GM12892 (cell line): Measurements from ENCODE around the gene ZBTB7C.

Experiments
- POLR2A ChIP-seq: IDR thresholded peaks from 2 replicates; pipeline ENCODE4 v1.6.1; 2011; ENCODE audit warnings: low read depth, low read length, control low read depth
- POLR2AphosphoS5 ChIP-seq: IDR thresholded peaks from 2 replicates; pipeline ENCODE4 v1.6.1; 2011; ENCODE audit warnings: low read depth, low read length, control low read depth

DNA sequence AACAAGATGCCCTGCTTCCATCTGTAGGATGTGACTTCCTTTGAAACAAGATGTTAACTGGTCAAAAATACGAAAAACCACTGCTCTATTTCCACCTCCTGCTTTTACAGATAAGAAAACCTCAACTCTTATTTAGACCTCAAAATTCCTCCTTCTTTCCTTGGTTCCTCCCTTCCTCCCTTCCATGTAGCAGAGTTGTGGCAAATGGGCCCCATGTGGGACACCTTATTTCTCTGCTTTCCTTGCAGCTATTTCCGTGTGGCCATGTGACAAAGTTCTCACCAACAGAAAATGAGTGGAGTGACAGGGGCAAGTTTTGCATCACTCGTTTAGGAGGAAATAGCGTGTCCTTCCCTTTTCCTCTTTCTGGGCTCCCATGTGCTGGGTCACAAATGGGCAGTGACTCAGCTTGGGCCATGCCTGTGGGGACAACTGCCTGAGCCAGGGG is 409.4 kb downstream of the ZBTB7C start:
- TF ChIP-seq POLR2AphosphoS5: no peak
- TF ChIP-seq POLR2A: no peak
